ENCODE measurements around the gene C2CD4D. TPM values are rescaled to one million over a fixed set of nuclear protein-coding genes. Genes with fewer than 3 reads are reported as not detected.
A peak's percentile ranks its signal among the peaks of the same experiment; 100 is the strongest.

Gene C2CD4D
- total and polyA plus RNA-seq, 2 of the 13 experiments (the other 11 are each of a cell fraction or from before 2014, with no cell fraction given): not detected

DNA sequence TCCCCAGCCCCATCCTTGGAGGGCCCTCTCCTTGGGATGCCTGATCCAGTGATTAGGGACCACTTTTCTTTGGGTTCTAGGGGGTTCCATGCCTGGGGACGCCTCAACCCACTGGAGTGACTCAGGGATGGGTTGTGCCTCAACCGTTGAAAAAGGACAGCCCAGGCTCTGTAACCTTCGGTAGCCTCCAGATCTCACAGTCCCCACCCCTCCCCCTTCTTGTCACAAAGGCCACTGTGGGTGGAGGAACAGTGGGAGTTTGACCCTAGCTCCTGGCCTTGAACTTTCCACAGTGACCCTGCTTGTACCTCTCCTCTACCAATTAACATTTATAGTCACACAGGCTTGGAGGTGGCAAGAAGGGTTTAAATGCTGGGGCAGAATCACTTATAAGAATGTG lies 5.4 kb downstream of the C2CD4D start (continued):
- TF ChIP-seq, protein P1, sequence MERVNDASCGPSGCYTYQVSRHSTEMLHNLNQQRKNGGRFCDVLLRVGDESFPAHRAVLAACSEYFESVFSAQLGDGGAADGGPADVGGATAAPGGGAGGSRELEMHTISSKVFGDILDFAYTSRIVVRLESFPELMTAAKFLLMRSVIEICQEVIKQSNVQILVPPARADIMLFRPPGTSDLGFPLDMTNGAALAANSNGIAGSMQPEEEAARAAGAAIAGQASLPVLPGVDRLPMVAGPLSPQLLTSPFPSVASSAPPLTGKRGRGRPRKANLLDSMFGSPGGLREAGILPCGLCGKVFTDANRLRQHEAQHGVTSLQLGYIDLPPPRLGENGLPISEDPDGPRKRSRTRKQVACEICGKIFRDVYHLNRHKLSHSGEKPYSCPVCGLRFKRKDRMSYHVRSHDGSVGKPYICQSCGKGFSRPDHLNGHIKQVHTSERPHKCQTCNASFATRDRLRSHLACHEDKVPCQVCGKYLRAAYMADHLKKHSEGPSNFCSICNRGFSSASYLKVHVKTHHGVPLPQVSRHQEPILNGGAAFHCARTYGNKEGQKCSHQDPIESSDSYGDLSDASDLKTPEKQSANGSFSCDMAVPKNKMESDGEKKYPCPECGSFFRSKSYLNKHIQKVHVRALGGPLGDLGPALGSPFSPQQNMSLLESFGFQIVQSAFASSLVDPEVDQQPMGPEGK (CRISPR knock-in tag; IDR thresholded peaks at IDR 0.05): peak; percentile 33; the same call in 1 of the 2 replicates
- no peak for TF ChIP-seq ZNF570 (CRISPR knock-in tag; IDR thresholded peaks at IDR 0.05; ENCODE audit: borderline replicate concordance)
- TF ChIP-seq ZNF20 (CRISPR knock-in tag; IDR thresholded peaks at IDR 0.05): no peak
- peak; percentile 61 for TF ChIP-seq SALL1 (CRISPR knock-in tag; IDR thresholded peaks at IDR 0.05)
- no peak for TF ChIP-seq PLRG1 (conservative IDR thresholded peaks at IDR 0.05)
- TF ChIP-seq LCORL (IDR thresholded peaks at IDR 0.05): no peak
- TF ChIP-seq LCORL (CRISPR knock-in tag; IDR thresholded peaks at IDR 0.05): peak; percentile 73; the same call in 1 of the 2 replicates
- TF ChIP-seq, protein P2, sequence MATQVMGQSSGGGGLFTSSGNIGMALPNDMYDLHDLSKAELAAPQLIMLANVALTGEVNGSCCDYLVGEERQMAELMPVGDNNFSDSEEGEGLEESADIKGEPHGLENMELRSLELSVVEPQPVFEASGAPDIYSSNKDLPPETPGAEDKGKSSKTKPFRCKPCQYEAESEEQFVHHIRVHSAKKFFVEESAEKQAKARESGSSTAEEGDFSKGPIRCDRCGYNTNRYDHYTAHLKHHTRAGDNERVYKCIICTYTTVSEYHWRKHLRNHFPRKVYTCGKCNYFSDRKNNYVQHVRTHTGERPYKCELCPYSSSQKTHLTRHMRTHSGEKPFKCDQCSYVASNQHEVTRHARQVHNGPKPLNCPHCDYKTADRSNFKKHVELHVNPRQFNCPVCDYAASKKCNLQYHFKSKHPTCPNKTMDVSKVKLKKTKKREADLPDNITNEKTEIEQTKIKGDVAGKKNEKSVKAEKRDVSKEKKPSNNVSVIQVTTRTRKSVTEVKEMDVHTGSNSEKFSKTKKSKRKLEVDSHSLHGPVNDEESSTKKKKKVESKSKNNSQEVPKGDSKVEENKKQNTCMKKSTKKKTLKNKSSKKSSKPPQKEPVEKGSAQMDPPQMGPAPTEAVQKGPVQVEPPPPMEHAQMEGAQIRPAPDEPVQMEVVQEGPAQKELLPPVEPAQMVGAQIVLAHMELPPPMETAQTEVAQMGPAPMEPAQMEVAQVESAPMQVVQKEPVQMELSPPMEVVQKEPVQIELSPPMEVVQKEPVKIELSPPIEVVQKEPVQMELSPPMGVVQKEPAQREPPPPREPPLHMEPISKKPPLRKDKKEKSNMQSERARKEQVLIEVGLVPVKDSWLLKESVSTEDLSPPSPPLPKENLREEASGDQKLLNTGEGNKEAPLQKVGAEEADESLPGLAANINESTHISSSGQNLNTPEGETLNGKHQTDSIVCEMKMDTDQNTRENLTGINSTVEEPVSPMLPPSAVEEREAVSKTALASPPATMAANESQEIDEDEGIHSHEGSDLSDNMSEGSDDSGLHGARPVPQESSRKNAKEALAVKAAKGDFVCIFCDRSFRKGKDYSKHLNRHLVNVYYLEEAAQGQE (IDR thresholded peaks at IDR 0.05; ENCODE audit: borderline replicate concordance in 1 of 2, low read depth in 1 of 2, low read length in 2 of 2): 0 out of 4 replicates have a peak, but pooled peaks of 1 of the 2 experiments have one; percentile 31
- TF ChIP-seq HDAC2 (CRISPR knock-in tag; IDR thresholded peaks at IDR 0.05): peak; percentile 43; the same call in 1 of the 2 replicates
- TF ChIP-seq U2AF1 (optimal IDR thresholded peaks at IDR 0.05; ENCODE audit: low read depth, low read length): no peak
- TF ChIP-seq NR2F6 (IDR thresholded peaks at IDR 0.05): peak; percentile 89
- TF ChIP-seq NR2F6 (CRISPR knock-in tag; IDR thresholded peaks at IDR 0.05): peak; percentile 90
- TF ChIP-seq BRCA1 (CRISPR knock-in tag; IDR thresholded peaks at IDR 0.05): no peak
- TF ChIP-seq, protein P3, sequence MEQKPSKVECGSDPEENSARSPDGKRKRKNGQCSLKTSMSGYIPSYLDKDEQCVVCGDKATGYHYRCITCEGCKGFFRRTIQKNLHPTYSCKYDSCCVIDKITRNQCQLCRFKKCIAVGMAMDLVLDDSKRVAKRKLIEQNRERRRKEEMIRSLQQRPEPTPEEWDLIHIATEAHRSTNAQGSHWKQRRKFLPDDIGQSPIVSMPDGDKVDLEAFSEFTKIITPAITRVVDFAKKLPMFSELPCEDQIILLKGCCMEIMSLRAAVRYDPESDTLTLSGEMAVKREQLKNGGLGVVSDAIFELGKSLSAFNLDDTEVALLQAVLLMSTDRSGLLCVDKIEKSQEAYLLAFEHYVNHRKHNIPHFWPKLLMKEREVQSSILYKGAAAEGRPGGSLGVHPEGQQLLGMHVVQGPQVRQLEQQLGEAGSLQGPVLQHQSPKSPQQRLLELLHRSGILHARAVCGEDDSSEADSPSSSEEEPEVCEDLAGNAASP (CRISPR knock-in tag; IDR thresholded peaks at IDR 0.05; ENCODE audit: borderline replicate concordance): peak; percentile 67; the same call in 1 of the 2 replicates
- TF ChIP-seq RXRB (CRISPR knock-in tag; IDR thresholded peaks at IDR 0.05; ENCODE audit: borderline replicate concordance): peak; percentile 83
- 0 out of 2 replicates have a peak, but pooled peaks have one; percentile 29 for TF ChIP-seq ZNF205 (CRISPR knock-in tag; IDR thresholded peaks at IDR 0.05)
- peak; percentile 33; the same call in 1 of the 2 replicates for TF ChIP-seq HOXA3 (CRISPR knock-in tag; IDR thresholded peaks at IDR 0.05)
- no peak for TF ChIP-seq BRD4 (CRISPR knock-in tag; IDR thresholded peaks at IDR 0.05)
- TF ChIP-seq, protein P4, sequence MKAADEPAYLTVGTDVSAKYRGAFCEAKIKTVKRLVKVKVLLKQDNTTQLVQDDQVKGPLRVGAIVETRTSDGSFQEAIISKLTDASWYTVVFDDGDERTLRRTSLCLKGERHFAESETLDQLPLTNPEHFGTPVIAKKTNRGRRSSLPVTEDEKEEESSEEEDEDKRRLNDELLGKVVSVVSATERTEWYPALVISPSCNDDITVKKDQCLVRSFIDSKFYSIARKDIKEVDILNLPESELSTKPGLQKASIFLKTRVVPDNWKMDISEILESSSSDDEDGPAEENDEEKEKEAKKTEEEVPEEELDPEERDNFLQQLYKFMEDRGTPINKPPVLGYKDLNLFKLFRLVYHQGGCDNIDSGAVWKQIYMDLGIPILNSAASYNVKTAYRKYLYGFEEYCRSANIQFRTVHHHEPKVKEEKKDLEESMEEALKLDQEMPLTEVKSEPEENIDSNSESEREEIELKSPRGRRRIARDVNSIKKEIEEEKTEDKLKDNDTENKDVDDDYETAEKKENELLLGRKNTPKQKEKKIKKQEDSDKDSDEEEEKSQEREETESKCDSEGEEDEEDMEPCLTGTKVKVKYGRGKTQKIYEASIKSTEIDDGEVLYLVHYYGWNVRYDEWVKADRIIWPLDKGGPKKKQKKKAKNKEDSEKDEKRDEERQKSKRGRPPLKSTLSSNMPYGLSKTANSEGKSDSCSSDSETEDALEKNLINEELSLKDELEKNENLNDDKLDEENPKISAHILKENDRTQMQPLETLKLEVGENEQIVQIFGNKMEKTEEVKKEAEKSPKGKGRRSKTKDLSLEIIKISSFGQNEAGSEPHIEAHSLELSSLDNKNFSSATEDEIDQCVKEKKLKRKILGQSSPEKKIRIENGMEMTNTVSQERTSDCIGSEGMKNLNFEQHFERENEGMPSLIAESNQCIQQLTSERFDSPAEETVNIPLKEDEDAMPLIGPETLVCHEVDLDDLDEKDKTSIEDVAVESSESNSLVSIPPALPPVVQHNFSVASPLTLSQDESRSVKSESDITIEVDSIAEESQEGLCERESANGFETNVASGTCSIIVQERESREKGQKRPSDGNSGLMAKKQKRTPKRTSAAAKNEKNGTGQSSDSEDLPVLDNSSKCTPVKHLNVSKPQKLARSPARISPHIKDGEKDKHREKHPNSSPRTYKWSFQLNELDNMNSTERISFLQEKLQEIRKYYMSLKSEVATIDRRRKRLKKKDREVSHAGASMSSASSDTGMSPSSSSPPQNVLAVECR (CRISPR knock-in tag; IDR thresholded peaks at IDR 0.05; ENCODE audit: borderline replicate concordance): peak; percentile 30; the same call in 1 of the 2 replicates

Measured in HepG2 (cell line).